Body of pancreas (tissue), 4 donors: ENCODE results near the gene GAP43.

Source experiments
- POLR2A ChIP-seq, 3 donors: fragments of 450-650 bp; IDR thresholded peaks; one replicate each; pipeline ENCODE4 v1.6.1; 2016; ENCODE audit warnings: antibody characterized with exemption in 3 of 3, mild to moderate bottlenecking in 2 of 3
- TF ChIP-seq, protein P1 (sequence below), 7 experiments: fragments of 450-650 bp in 4 of 7; fragments of 200-600 bp in 3 of 7; sonication (generic) in 3 of 7; IDR thresholded peaks; one replicate each; pipeline ENCODE4 v1.5.1; 2016 to 2019; ENCODE audit warnings: antibody characterized with exemption in 7 of 7

DNA sequence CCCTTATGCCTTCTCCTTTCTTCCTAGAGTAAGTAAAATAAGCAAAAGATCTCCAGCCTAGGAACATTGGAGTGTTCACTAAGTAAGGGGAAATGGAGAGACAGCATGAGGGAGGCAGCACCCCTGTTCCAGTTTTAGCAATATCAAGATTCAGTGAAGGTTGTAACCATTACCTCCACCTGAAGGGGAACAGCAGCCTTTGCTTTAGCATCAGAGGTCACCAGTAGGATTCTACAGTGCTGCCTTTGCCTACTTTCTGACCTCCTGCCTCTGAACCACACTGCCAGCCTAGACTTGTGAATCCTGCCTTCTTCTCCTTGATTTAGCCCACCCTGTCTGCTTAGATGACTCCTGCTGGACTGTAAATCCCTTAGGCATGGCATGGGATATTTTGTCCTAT lies 104.7 kb downstream of the GAP43 start:
- TF ChIP-seq, protein P1, sequence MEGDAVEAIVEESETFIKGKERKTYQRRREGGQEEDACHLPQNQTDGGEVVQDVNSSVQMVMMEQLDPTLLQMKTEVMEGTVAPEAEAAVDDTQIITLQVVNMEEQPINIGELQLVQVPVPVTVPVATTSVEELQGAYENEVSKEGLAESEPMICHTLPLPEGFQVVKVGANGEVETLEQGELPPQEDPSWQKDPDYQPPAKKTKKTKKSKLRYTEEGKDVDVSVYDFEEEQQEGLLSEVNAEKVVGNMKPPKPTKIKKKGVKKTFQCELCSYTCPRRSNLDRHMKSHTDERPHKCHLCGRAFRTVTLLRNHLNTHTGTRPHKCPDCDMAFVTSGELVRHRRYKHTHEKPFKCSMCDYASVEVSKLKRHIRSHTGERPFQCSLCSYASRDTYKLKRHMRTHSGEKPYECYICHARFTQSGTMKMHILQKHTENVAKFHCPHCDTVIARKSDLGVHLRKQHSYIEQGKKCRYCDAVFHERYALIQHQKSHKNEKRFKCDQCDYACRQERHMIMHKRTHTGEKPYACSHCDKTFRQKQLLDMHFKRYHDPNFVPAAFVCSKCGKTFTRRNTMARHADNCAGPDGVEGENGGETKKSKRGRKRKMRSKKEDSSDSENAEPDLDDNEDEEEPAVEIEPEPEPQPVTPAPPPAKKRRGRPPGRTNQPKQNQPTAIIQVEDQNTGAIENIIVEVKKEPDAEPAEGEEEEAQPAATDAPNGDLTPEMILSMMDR (IDR thresholded peaks at IDR 0.05) = no peak
- no peak for TF ChIP-seq POLR2A (IDR thresholded peaks at IDR 0.05)
